Measurements from ENCODE around the gene CLEC16A. TPM values are rescaled to one million over a fixed set of nuclear protein-coding genes. Genes with fewer than 3 reads are reported as not detected.

Gene CLEC16A
- total and polyA plus RNA-seq, 2 experiments from 2014 or later, result 9.9 to 24.1 TPM

DNA sequence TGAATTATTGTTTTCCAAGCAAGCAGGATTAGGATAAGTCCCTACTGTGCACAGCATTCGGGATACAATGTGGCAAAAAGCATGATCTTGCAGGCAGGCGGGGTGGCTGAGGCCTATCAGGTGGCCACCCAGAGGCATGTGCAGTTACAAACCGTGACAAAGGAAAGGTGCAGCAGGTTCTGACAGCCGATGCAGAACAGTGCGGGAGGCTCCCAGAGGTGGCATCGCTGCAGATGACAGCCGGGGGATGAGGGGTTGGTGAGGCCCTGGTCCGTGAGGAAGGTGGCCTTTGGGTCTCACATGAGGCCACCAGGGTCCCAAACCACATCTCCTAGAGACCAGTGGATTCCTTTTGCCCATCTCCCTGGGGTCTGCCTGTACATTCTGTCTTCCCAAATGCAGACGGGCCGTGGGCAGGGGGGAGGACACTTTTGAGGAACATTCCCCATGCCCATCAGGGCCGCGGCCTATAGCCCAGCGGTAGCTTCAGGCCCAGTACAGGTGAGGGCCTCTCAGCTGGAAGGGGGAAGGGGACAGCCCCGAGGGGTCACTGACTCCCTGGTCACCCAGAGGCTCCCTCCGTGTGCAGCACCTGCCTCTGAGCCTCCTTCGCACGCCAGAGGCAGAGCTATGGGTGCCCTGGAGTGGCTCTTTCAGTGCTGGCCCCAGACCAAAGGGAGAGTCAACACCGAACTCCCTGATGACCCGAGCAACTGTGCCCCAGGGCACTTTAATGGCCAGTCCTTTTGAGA, 226.5 kb downstream of the CLEC16A start (continued):
- TF ChIP-seq ZNF114 (CRISPR knock-in tag; IDR thresholded peaks at IDR 0.05), result no peak
- no peak for TF ChIP-seq CTCF (conservative IDR thresholded peaks at IDR 0.05; ENCODE audit: low read depth in 2 of 2)
- no peak for TF ChIP-seq EZH2phosphoT487 (IDR thresholded peaks at IDR 0.05; ENCODE audit: unreplicated experiment)

DNA sequence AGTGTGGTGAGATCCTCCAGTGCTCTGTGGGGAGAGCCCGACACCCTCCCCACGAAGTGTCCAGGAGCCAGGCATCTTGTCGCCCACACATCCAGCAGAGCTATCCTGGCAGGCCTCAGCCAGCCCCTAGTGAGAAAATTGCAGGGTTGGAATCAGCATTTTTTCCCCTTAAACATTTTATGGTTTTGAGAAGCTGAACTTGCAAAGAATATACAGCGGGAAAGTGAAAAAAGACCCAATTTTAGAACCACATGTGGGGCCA, 227.0 kb downstream of the CLEC16A start:
- no peaks in the 10 kb centered on the region for H3K9me2 ChIP-seq (ENCODE audit: insufficient read depth)
- H3K79me2 ChIP-seq (replicated peaks; ENCODE audit: insufficient read depth), result no peaks in the 10 kb centered on the region
- no peaks in the 10 kb centered on the region; the same call in 1 of the 2 replicates for H3F3A ChIP-seq (replicated peaks; ENCODE audit: low read depth)
- DNase-seq (ENCODE audit: low spot score) (no peak), ATAC-seq (no peak)
- H3K4me3 ChIP-seq, result no peak overlapping the region
- Mint-ChIP-seq H3K9me3 (no peaks in the 10 kb centered on the region), H3K4me1 (no peaks in the 10 kb centered on the region), H3K27me3 (ENCODE audit: insufficient read depth, low read depth, poor library complexity) (peaks cover 6% of the 10 kb centered on the region), H3K27ac (no peak overlapping the region), H3K36me3 (ENCODE audit: low read depth) (no peaks in the 10 kb centered on the region; the same call in 2 of the 3 replicates), H3K4me3 (no peak overlapping the region)
- no peak overlapping the region for H2AFZ ChIP-seq
- H3K27me3 ChIP-seq (ENCODE audit: insufficient read depth), result no peaks in the 10 kb centered on the region
- TF ChIP-seq ZNF331 (CRISPR knock-in tag; IDR thresholded peaks at IDR 0.05; ENCODE audit: low read depth), result no peak
- no peak for TF ChIP-seq JUNB (IDR thresholded peaks at IDR 0.05; ENCODE audit: unreplicated experiment)
- TF ChIP-seq EZH2phosphoT487 (IDR thresholded peaks at IDR 0.05; ENCODE audit: unreplicated experiment), result no peak
- H3K27ac ChIP-seq (ENCODE audit: low read depth), result no peak overlapping the region
- no peak overlapping the region for H3K4me2 ChIP-seq
- no peaks in the 10 kb centered on the region for H3K4me1 ChIP-seq (ENCODE audit: insufficient read depth)
- no peaks in the 10 kb centered on the region for H3K36me3 ChIP-seq (ENCODE audit: insufficient read depth)
- no peaks in the 10 kb centered on the region for H4K20me1 ChIP-seq (replicated peaks; ENCODE audit: insufficient read depth)

DNA sequence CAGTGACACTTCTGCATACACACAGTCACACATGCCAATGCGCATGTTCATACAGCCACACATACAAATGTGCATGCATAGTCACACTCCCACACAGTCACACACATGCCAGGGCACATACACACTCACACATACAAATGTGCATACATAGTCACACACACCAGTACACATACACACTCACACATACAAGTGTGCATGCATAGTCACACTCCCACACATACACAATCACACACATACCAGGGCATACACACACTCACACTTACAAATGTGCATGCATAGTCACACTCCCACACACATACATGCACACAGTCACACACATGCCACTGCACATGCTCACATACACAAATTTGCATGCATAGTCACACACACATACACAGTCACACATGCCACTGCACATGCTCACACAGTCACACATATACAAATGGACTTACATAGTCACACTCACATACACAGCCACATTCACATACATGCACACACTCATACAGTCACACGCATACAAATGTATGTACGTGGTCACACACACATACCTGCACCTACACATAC, 227.5 kb downstream of the CLEC16A start:
- Histone ChIP-seq H3F3A (replicated peaks; ENCODE audit: low read depth) (no peaks in the 10 kb centered on the region; the same call in 1 of the 2 replicates), H3K79me2 (replicated peaks; ENCODE audit: insufficient read depth) (no peaks in the 10 kb centered on the region), H2AFZ (no peak overlapping the region), H3K4me1 (ENCODE audit: insufficient read depth) (no peaks in the 10 kb centered on the region), H3K4me3 (no peak overlapping the region), H3K36me3 (ENCODE audit: insufficient read depth) (no peaks in the 10 kb centered on the region), H3K27me3 (ENCODE audit: insufficient read depth) (no peaks in the 10 kb centered on the region), H3K4me2 (no peak overlapping the region), H3K9me2 (ENCODE audit: insufficient read depth) (no peaks in the 10 kb centered on the region), H3K27ac (ENCODE audit: low read depth) (no peak overlapping the region), H4K20me1 (replicated peaks; ENCODE audit: insufficient read depth) (no peaks in the 10 kb centered on the region)
- Mint-ChIP-seq H3K36me3 (ENCODE audit: low read depth) (no peaks in the 10 kb centered on the region; the same call in 2 of the 3 replicates), H3K4me1 (no peaks in the 10 kb centered on the region), H3K27ac (no peak overlapping the region), H3K9me3 (no peaks in the 10 kb centered on the region), H3K27me3 (ENCODE audit: insufficient read depth, low read depth, poor library complexity) (peaks cover 6% of the 10 kb centered on the region), H3K4me3 (no peak overlapping the region)
- no peak for ATAC-seq
- no peak for DNase-seq (ENCODE audit: low spot score)
- TF ChIP-seq ZNF462 (CRISPR knock-in tag; IDR thresholded peaks at IDR 0.05), result no peak
- TF ChIP-seq, protein P1, sequence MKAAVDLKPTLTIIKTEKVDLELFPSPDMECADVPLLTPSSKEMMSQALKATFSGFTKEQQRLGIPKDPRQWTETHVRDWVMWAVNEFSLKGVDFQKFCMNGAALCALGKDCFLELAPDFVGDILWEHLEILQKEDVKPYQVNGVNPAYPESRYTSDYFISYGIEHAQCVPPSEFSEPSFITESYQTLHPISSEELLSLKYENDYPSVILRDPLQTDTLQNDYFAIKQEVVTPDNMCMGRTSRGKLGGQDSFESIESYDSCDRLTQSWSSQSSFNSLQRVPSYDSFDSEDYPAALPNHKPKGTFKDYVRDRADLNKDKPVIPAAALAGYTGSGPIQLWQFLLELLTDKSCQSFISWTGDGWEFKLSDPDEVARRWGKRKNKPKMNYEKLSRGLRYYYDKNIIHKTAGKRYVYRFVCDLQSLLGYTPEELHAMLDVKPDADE (IDR thresholded peaks at IDR 0.05), result no peak
- no peak for TF ChIP-seq CTCF (conservative IDR thresholded peaks at IDR 0.05; ENCODE audit: low read depth in 2 of 2)

Measured in GM23338 (cell line).